GM21737 (cell line): ENCODE measurements around the gene MAD1L1.

Experiments used
- ATAC-seq: cut with Tn5 transposase; IDR thresholded peaks from one replicate; pipeline ENCODE4 v1.9.1; 2021; ENCODE audit warnings: mild to moderate bottlenecking, moderate library complexity; ENCODE audit not compliant: unreplicated experiment

The MAD1L1 gene

GRCh38 chr7:2159176-2159520 is 73.6 kb downstream of the MAD1L1 start:
- no peak for ATAC-seq

- ATAC-seq: no peak
Observed at GRCh38 chr7:2158331-2159175, 74.2 kb downstream of the MAD1L1 start.

GRCh38 chr7:2157473-2158279 is 75.1 kb downstream of the MAD1L1 start:
- ATAC-seq: no peak

- ATAC-seq: no peak
Observed at GRCh38 chr7:2156756-2157472, 75.8 kb downstream of the MAD1L1 start.

GRCh38 chr7:2154831-2155230 is 77.9 kb downstream of the MAD1L1 start:
- no peak for ATAC-seq

GRCh38 chr7:2154121-2154520 is 78.6 kb downstream of the MAD1L1 start:
- no peak for ATAC-seq

- ATAC-seq: no peak
Observed at GRCh38 chr7:2152646-2153045, 80.1 kb downstream of the MAD1L1 start.

- no peak for ATAC-seq
Observed at GRCh38 chr7:2151801-2152612, 80.7 kb downstream of the MAD1L1 start.

- ATAC-seq: no peak
Observed at GRCh38 chr7:2151237-2151636, 81.5 kb downstream of the MAD1L1 start.

- no peak for ATAC-seq
Observed at GRCh38 chr7:2150445-2150815, 82.3 kb downstream of the MAD1L1 start.

- no peak for ATAC-seq
Observed at GRCh38 chr7:2149672-2150444, 82.9 kb downstream of the MAD1L1 start.

- no peak for ATAC-seq
Observed at GRCh38 chr7:2148814-2149213, 83.9 kb downstream of the MAD1L1 start.

- no peak for ATAC-seq
Observed at GRCh38 chr7:2148189-2148588, 84.6 kb downstream of the MAD1L1 start.

GRCh38 chr7:2146676-2147472 is 85.9 kb downstream of the MAD1L1 start:
- ATAC-seq: no peak

GRCh38 chr7:2145835-2146580 is 86.7 kb downstream of the MAD1L1 start:
- ATAC-seq: no peak

- no peak for ATAC-seq
Observed at GRCh38 chr7:2144926-2145325, 87.8 kb downstream of the MAD1L1 start.

GRCh38 chr7:2143981-2144595 is 88.7 kb downstream of the MAD1L1 start:
- ATAC-seq: no peak

- no peak for ATAC-seq
Observed at GRCh38 chr7:2143450-2143849, 89.3 kb downstream of the MAD1L1 start.
